A549 (cell line): Measurements from ENCODE around the gene SLC8A1. TPM values are rescaled to one million over a fixed set of nuclear protein-coding genes. Genes with fewer than 3 reads are reported as not detected.

ENCODE experiments used
- ATAC-seq, 2 experiments: fragments of 200-7000 bp in 1 of 2; fragments of >200 bp in 1 of 2; cut with Nextera tagmentation in 1 of 2; cut with Tn5 transposase in 1 of 2; 3 replicates each; pipeline versions ENCODE4 v1.8.0 to v1.9.1; 2018 to 2020; ENCODE audit warnings: mild to moderate bottlenecking in 1 of 2, moderate library complexity in 1 of 2
- CTCF ChIA-PET: fragments of 300-600 bp; sonication (Branson Sonifier 250); formaldehyde crosslinking; extraction: SDS; loops from one replicate; lab custom pipeline; 2021; ENCODE audit warnings: antibody characterized with exemption, inconsistent platforms; lab: Yijun Ruan, JAX
- POLR2A ChIA-PET: fragments of 350-600 bp; formaldehyde crosslinking; extraction: SDS; loops from one replicate; lab custom pipeline; 2021; ENCODE audit warnings: antibody characterized with exemption, inconsistent platforms; lab: Yijun Ruan, JAX
- DNase-seq, 2 experiments: peaks; one replicate each; pipeline versions ENCODE4 v3.0.0 to v3.0.0-alpha.2; 2011 to 2016; ENCODE audit warnings: low read depth in 1 of 2, low spot score in 1 of 2
- FAIRE-seq: peaks from 2 replicates; lab custom pipeline; 2011; peaks lifted over from hg19 to GRCh38; lab: Jason Lieb, UNC
- H3K27ac ChIP-seq, 2 experiments: fragments of >200 bp; sonication (Bioruptor Twin); formaldehyde crosslinking; 3 replicates each; pipeline ENCODE4 v1.5.1; 2016 to 2017
- H3K4me1 ChIP-seq: fragments of >200 bp; sonication (Bioruptor Twin); formaldehyde crosslinking; 3 replicates; pipeline ENCODE4 v1.6.1; 2016
- H3K4me2 ChIP-seq: fragments of >200 bp; sonication (Bioruptor Twin); formaldehyde crosslinking; 3 replicates; pipeline ENCODE4 v1.6.1; 2016
- H3K4me3 ChIP-seq: fragments of >200 bp; sonication (Bioruptor Twin); formaldehyde crosslinking; 3 replicates; pipeline ENCODE4 v1.5.1; 2016
- H3K9me3 ChIP-seq: fragments of >200 bp; sonication (Bioruptor Twin); formaldehyde crosslinking; 3 replicates; pipeline ENCODE4 v1.6.1; 2016
- BHLHE40 ChIP-seq: IDR thresholded peaks from 2 replicates; pipeline ENCODE4 v1.6.1; 2012; ENCODE audit warnings: low read depth, low read length, inconsistent platforms
- CBX8 ChIP-seq: fragments of 200-600 bp; sonication (generic); IDR thresholded peaks from 2 replicates; pipeline ENCODE4 v1.6.1; 2016
- CHD4 ChIP-seq: fragments of 200-600 bp; sonication (generic); IDR thresholded peaks from 2 replicates; pipeline ENCODE4 v1.6.1; 2016; ENCODE audit warnings: antibody characterized with exemption, mild to moderate bottlenecking, borderline replicate concordance
- EHMT2 ChIP-seq: fragments of 200-600 bp; sonication (generic); IDR thresholded peaks from 2 replicates; pipeline ENCODE4 v1.6.1; 2016; ENCODE audit warnings: antibody characterized with exemption, low read depth, mild to moderate bottlenecking, moderate library complexity
- EP300 ChIP-seq, 2 experiments: fragments of >200 bp; sonication (Bioruptor Twin); formaldehyde crosslinking; IDR thresholded peaks; 2 replicates in 1 of 2; 3 replicates in 1 of 2; pipeline ENCODE4 v1.6.1; 2016 to 2017
- FOSB ChIP-seq: fragments of 250-450 bp; sonication (Bioruptor Pico); IDR thresholded peaks from 2 replicates; pipeline ENCODE4 v1.5.0; 2020; ENCODE audit warnings: mild to moderate bottlenecking, moderate library complexity
- FOSL2 ChIP-seq, 2 experiments: fragments of 450-650 bp in 1 of 2; fragments of >200 bp in 1 of 2; sonication (Bioruptor Twin) in 1 of 2; formaldehyde crosslinking; IDR thresholded peaks; 2 replicates each; pipeline versions ENCODE4 v1.5.0 to v1.6.1; 2016 to 2020; ENCODE audit warnings: mild to moderate bottlenecking in 1 of 2, moderate library complexity in 1 of 2
- HOXA7 ChIP-seq: fragments of 250-450 bp; sonication (Bioruptor Pico); IDR thresholded peaks from 2 replicates; pipeline ENCODE4 v1.5.0; 2020; ENCODE audit warnings: mild to moderate bottlenecking, moderate library complexity
- HOXB5 ChIP-seq: fragments of 250-450 bp; sonication (Bioruptor Pico); IDR thresholded peaks from 2 replicates; pipeline ENCODE4 v1.5.0; 2020; ENCODE audit warnings: mild to moderate bottlenecking, moderate library complexity
- JUN ChIP-seq, 2 experiments: fragments of >200 bp; sonication (Bioruptor Twin); formaldehyde crosslinking; IDR thresholded peaks; 2 replicates in 1 of 2; 3 replicates in 1 of 2; pipeline ENCODE4 v1.6.1; 2016 to 2017
- JUNB ChIP-seq: fragments of >200 bp; sonication (Bioruptor Twin); formaldehyde crosslinking; IDR thresholded peaks from 2 replicates; pipeline ENCODE4 v1.6.1; 2016
- MAFK ChIP-seq: fragments of 450-650 bp; IDR thresholded peaks from 2 replicates; pipeline ENCODE4 v1.6.1; 2014; ENCODE audit not compliant: partially characterized antibody
- NFE2L2 ChIP-seq: fragments of 150-350 bp; conservative IDR thresholded peaks from 2 replicates; pipeline ENCODE4 v1.6.1; 2014; ENCODE audit warnings: low read length
- NPAS2 ChIP-seq: fragments of 250-450 bp; sonication (Bioruptor Pico); IDR thresholded peaks from 2 replicates; pipeline ENCODE4 v1.8.0; 2022; ENCODE audit warnings: mild to moderate bottlenecking, moderate library complexity, borderline replicate concordance
- RAD21 ChIP-seq, 2 experiments: fragments of >200 bp in 1 of 2; sonication (Bioruptor Twin) in 1 of 2; formaldehyde crosslinking in 1 of 2; IDR thresholded peaks in 1 of 2; conservative IDR thresholded peaks in 1 of 2; 2 replicates in 1 of 2; 3 replicates in 1 of 2; pipeline ENCODE4 v1.6.1; 2012 to 2018; ENCODE audit warnings: inconsistent platforms in 1 of 2
- RARB ChIP-seq: fragments of 250-450 bp; sonication (Bioruptor Pico); IDR thresholded peaks from 2 replicates; pipeline ENCODE4 v1.8.0; 2021; ENCODE audit warnings: mild to moderate bottlenecking, moderate library complexity
- SMC3 ChIP-seq: fragments of >200 bp; sonication (Bioruptor Twin); formaldehyde crosslinking; IDR thresholded peaks from 3 replicates; pipeline ENCODE4 v1.6.1; 2018; ENCODE audit warnings: inconsistent platforms
- TP53 ChIP-seq: fragments of 250-450 bp; sonication (Bioruptor Pico); IDR thresholded peaks from 2 replicates; pipeline ENCODE4 v1.5.0; 2021; ENCODE audit warnings: mild to moderate bottlenecking, moderate library complexity
- ZFP36 ChIP-seq: fragments of 450-650 bp; IDR thresholded peaks from 2 replicates; pipeline ENCODE4 v1.6.1; 2014; ENCODE audit warnings: borderline replicate concordance; ENCODE audit not compliant: partially characterized antibody
- ZNF302 ChIP-seq: fragments of 250-450 bp; sonication (Bioruptor Pico); IDR thresholded peaks from 2 replicates; pipeline ENCODE4 v1.9.0; 2021; ENCODE audit warnings: inconsistent platforms, mild to moderate bottlenecking, moderate library complexity
- WGBS: methylation state at CpG from one replicate; pipeline ENCODE4 v1.1.6; 2017; ENCODE audit errors: missing lambda C conversion rate; 5-methylcytosine and 5-hydroxymethylcytosine counted together
- polyA plus RNA-seq, 4 experiments: library from polyadenylated mRNA; depleted of rRNA in 3 of 4; stranded (reverse); fragments of >200 nt; fragmentation: RNase III in 1 of 4; extraction: RNeasy Plus Mini Kit Qiagen cat#74134 plus additional on column Dnase treatment in 1 of 4; gene quantifications; 2 replicates in 3 of 4; 3 replicates in 1 of 4; pipeline ENCODE4 v1.2.3, GENCODE V29; 2011 to 2017
- TF ChIP-seq, protein P1 (sequence below): IDR thresholded peaks from 2 replicates; pipeline ENCODE4 v1.6.1; 2012
- TF ChIP-seq, protein P2 (sequence below): fragments of >200 bp; sonication (Bioruptor Twin); formaldehyde crosslinking; IDR thresholded peaks from 3 replicates; pipeline ENCODE4 v1.5.1; 2016
- TF ChIP-seq, protein P3 (sequence below): fragments of 250-450 bp; sonication (Bioruptor Pico); IDR thresholded peaks from 2 replicates; pipeline ENCODE4 v1.5.0; 2021; ENCODE audit warnings: mild to moderate bottlenecking, moderate library complexity, borderline replicate concordance
- TF ChIP-seq, protein P4 (sequence below): fragments of >200 bp; sonication (Bioruptor Twin); formaldehyde crosslinking; IDR thresholded peaks from 2 replicates; pipeline ENCODE4 v1.6.1; 2016

SLC8A1 gene
- polyA plus RNA-seq, 2 of the 4 experiments (the other 2 are of a cell fraction), result 0.28 to 0.92 TPM

DNA sequence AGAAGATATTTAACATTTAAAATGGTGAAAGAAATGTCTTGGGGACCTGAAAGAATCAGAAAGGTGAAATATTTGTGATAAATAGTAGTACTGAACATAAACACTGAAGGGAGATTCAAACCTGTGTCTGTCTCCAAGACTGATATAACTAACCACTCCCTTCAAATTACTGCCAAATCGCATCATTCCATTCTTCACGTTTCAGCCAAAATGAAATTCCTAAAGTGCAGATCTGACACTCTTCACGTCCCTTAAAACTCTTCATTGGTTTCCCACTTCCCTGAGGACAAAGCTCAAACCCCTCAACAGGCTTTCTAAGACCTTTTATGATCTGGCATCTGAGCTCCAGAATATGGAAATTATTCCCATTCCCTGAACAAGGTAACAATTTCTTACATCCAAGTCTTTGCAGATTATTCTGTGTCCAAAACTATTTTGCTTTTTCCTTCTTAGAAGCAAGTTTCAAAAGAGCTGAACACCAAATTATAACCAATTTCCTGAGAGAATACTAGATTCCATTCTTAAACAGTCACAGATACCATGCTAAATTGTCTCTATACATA lies 18.9 kb downstream of the SLC8A1 start:
- FAIRE-seq (no peak), DNase-seq (no peak), ATAC-seq (no peak)
- Histone ChIP-seq H3K4me1 (peaks cover 27% of the 10 kb centered on the region), H3K27ac (peak overlapping the region in 1 of 2 experiments; percentile 83; a peak in 2 of 6 replicates), H3K4me3 (no peak overlapping the region), H3K4me2 (no peak overlapping the region), H3K9me3 (no peaks in the 10 kb centered on the region)
- no peak for TF ChIP-seq BHLHE40
- no peak for TF ChIP-seq EP300 (IDR thresholded peaks at IDR 0.05)
- no peak for TF ChIP-seq JUN (IDR thresholded peaks at IDR 0.05)
- TF ChIP-seq JUNB, result no peak
- no peak for TF ChIP-seq HOXB5 (CRISPR knock-in tag)
- TF ChIP-seq NFE2L2, result no peak
- no peak for TF ChIP-seq TP53 (CRISPR knock-in tag)
- TF ChIP-seq, protein P1, sequence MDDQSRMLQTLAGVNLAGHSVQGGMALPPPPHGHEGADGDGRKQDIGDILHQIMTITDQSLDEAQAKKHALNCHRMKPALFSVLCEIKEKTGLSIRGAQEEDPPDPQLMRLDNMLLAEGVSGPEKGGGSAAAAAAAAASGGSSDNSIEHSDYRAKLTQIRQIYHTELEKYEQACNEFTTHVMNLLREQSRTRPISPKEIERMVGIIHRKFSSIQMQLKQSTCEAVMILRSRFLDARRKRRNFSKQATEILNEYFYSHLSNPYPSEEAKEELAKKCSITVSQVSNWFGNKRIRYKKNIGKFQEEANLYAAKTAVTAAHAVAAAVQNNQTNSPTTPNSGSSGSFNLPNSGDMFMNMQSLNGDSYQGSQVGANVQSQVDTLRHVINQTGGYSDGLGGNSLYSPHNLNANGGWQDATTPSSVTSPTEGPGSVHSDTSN, result no peak
- no peak for TF ChIP-seq ZFP36
- TF ChIP-seq CBX8, result no peak
- WGBS, result 77% methylated on average over 3 of the region's 3 CpGs
- POLR2A ChIA-PET, result no interaction called here
- CTCF ChIA-PET, result no interaction called here

DNA sequence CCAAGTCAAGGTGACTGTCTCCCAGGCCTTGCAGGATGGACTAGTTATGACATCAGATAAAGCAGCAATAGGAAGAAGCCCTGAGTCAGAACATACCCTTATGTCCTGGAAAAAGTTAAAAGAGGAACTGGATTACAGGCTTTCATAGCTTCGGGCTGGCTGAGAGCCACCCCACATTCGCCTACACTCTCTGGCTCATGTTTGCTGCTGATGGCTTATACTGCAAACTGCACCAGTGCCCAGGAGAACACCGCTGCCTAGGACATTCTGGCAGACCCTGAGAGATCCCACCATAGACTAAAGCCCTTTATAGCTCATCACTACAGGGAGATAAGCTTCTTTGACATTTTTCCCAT lies 20.3 kb downstream of the SLC8A1 start:
- Histone ChIP-seq H3K27ac (0 out of 6 replicates have a peak overlapping the region, but pooled peaks of 1 of the 2 experiments have one; percentile 4), H3K4me2 (no peak overlapping the region), H3K4me1 (peaks cover 27% of the 10 kb centered on the region), H3K4me3 (no peak overlapping the region), H3K9me3 (no peaks in the 10 kb centered on the region)
- DNase-seq, result no peak
- 81% methylated on average over 3 of the region's 3 CpGs for WGBS
- ATAC-seq, result no peak
- no peak for TF ChIP-seq FOSL2 (IDR thresholded peaks at IDR 0.05)
- TF ChIP-seq FOSL2 (CRISPR knock-in tag; IDR thresholded peaks at IDR 0.05), result no peak
- TF ChIP-seq JUNB, result no peak
- TF ChIP-seq SMC3, result no peak
- TF ChIP-seq, protein P2, sequence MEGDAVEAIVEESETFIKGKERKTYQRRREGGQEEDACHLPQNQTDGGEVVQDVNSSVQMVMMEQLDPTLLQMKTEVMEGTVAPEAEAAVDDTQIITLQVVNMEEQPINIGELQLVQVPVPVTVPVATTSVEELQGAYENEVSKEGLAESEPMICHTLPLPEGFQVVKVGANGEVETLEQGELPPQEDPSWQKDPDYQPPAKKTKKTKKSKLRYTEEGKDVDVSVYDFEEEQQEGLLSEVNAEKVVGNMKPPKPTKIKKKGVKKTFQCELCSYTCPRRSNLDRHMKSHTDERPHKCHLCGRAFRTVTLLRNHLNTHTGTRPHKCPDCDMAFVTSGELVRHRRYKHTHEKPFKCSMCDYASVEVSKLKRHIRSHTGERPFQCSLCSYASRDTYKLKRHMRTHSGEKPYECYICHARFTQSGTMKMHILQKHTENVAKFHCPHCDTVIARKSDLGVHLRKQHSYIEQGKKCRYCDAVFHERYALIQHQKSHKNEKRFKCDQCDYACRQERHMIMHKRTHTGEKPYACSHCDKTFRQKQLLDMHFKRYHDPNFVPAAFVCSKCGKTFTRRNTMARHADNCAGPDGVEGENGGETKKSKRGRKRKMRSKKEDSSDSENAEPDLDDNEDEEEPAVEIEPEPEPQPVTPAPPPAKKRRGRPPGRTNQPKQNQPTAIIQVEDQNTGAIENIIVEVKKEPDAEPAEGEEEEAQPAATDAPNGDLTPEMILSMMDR, result no peak
- no peak for TF ChIP-seq RAD21 (conservative IDR thresholded peaks at IDR 0.05 in 1 of 2, IDR thresholded peaks at IDR 0.05 in 1 of 2)
- no peak for TF ChIP-seq ZNF302 (CRISPR knock-in tag)
- TF ChIP-seq HOXA7 (CRISPR knock-in tag), result no peak
- no peak for TF ChIP-seq EHMT2
- TF ChIP-seq FOSB (CRISPR knock-in tag), result no peak
- TF ChIP-seq MAFK, result no peak
- TF ChIP-seq EP300 (IDR thresholded peaks at IDR 0.05), result no peak
- no peak for TF ChIP-seq NPAS2
- TF ChIP-seq, protein P3, sequence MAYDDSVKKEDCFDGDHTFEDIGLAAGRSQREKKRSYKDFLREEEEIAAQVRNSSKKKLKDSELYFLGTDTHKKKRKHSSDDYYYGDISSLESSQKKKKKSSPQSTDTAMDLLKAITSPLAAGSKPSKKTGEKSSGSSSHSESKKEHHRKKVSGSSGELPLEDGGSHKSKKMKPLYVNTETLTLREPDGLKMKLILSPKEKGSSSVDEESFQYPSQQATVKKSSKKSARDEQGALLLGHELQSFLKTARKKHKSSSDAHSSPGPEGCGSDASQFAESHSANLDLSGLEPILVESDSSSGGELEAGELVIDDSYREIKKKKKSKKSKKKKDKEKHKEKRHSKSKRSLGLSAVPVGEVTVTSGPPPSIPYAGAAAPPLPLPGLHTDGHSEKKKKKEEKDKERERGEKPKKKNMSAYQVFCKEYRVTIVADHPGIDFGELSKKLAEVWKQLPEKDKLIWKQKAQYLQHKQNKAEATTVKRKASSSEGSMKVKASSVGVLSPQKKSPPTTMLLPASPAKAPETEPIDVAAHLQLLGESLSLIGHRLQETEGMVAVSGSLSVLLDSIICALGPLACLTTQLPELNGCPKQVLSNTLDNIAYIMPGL (CRISPR knock-in tag), result no peak
- TF ChIP-seq CHD4, result no peak
- no peak for TF ChIP-seq RARB (CRISPR knock-in tag)
- no peak for TF ChIP-seq CBX8
- TF ChIP-seq, protein P4, sequence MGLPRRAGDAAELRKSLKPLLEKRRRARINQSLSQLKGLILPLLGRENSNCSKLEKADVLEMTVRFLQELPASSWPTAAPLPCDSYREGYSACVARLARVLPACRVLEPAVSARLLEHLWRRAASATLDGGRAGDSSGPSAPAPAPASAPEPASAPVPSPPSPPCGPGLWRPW, result no peak
- POLR2A ChIA-PET, result no interaction called here
- CTCF ChIA-PET, result interaction anchor here (1.4 to 2.5 kb wide), 2 partner anchors 13 to 28 kb away, joined by 4 to 10 read pairs; no protein-coding TSS in a partner anchor
- no peak for FAIRE-seq
